AG04450 (cell line): Measurements from ENCODE around the gene PYGB. TPM values are rescaled to one million over a fixed set of nuclear protein-coding genes. Genes with fewer than 3 reads are reported as not detected.
"Not testable (repeated sequence)": the region's sequence is repeated elsewhere in the genome, so short reads cannot be mapped to it uniquely, and the experiment has no call there.

Experiments
- CTCF ChIA-PET: fragments of 300-600, 350-600 bp; formaldehyde crosslinking; extraction: SDS; loops from one replicate; lab custom pipeline; 2022; ENCODE audit warnings: antibody characterized with exemption, inconsistent platforms; lab: Charles Lee
- POLR2A ChIA-PET: fragments of 350-600 bp; formaldehyde crosslinking; extraction: SDS; loops from one replicate; lab custom pipeline; 2021; ENCODE audit warnings: antibody characterized with exemption, inconsistent platforms; lab: Yijun Ruan, JAX
- DNase-seq: peaks from one replicate; pipeline ENCODE4 v3.0.0-alpha.2; 2011; ENCODE audit warnings: low read depth, low spot score
- H3K27ac ChIP-seq: one replicate; pipeline ENCODE4 v1.5.1; 2012; ENCODE audit warnings: low read depth, low read length, control low read depth
- H3K27me3 ChIP-seq: one replicate; pipeline ENCODE4 v1.6.0; 2012; ENCODE audit warnings: low read length; ENCODE audit not compliant: control insufficient read depth, insufficient read depth
- H3K4me3 ChIP-seq: 2 replicates; pipeline ENCODE4 v1.5.1; 2011; ENCODE audit warnings: mild to moderate bottlenecking, low read depth, low read length, control low read depth
- H3K9me3 ChIP-seq: 2 replicates; pipeline ENCODE4 v1.5.1; 2012; ENCODE audit warnings: low read length; ENCODE audit not compliant: control insufficient read depth, insufficient read depth
- CTCF ChIP-seq: IDR thresholded peaks from 2 replicates; pipeline ENCODE4 v1.5.1; 2011; ENCODE audit warnings: low read depth, low read length, control low read depth, inconsistent platforms
- polyA plus RNA-seq: library from polyadenylated mRNA; depleted of rRNA; stranded (reverse); fragments of >200 nt; gene quantifications from 2 replicates; pipeline ENCODE4 v1.2.3, GENCODE V29; 2011

Gene PYGB
- polyA plus RNA-seq, 1 experiment, result 43.2 TPM

- H3K4me3 ChIP-seq, result peak overlapping the region; percentile 51
- peak overlapping the region; percentile 98 for H3K27ac ChIP-seq
- DNase-seq, result peak; percentile 82
- no peaks in the 10 kb centered on the region; the same call in 1 of the 2 replicates for H3K9me3 ChIP-seq
- CTCF ChIA-PET, result interaction anchor here (0.7 to 4.8 kb wide), 5 partner anchors 32 to 88 kb away, joined by 3 to 42 read pairs (median 3); no protein-coding TSS in a partner anchor
- peak; percentile 84 for TF ChIP-seq CTCF
- no peaks in the 10 kb centered on the region for H3K27me3 ChIP-seq
- POLR2A ChIA-PET, result interaction anchor here (0.7 to 1.6 kb wide), 7 partner anchors 9 to 97 kb away, joined by 3 to 6 read pairs (median 3); partner anchors contain the start of genes ABHD12 and GINS1
Observed at GRCh38 chr20:25310268-25310920, 62.5 kb downstream of the PYGB start.

- Histone ChIP-seq H3K27ac (peak overlapping the region; percentile 98), H3K27me3 (no peaks in the 10 kb centered on the region), H3K4me3 (peak overlapping the region; percentile 51), H3K9me3 (no peaks in the 10 kb centered on the region; the same call in 1 of the 2 replicates)
- peak; percentile 58 for DNase-seq
- no peak for TF ChIP-seq CTCF
- ChIA-PET POLR2A (interaction anchor here (1.0 to 1.5 kb wide), 2 partner anchors 61 to 63 kb away, joined by 3 read pairs; no protein-coding TSS in a partner anchor), CTCF (interaction anchor here (4.8 kb wide), 1 partner anchor 87 kb away, joined by 42 read pairs; no protein-coding TSS in a partner anchor)
Observed at GRCh38 chr20:25310921-25311728, 63.2 kb downstream of the PYGB start.

GRCh38 chr20:25312716-25313115 lies 64.8 kb downstream of the PYGB start:
- DNase-seq, H3K27ac ChIP-seq, H3K4me3 ChIP-seq, H3K9me3 ChIP-seq, CTCF ChIA-PET, H3K27me3 ChIP-seq, POLR2A ChIA-PET: not testable (repeated sequence)

GRCh38 chr20:25313593-25313992 lies 65.7 kb downstream of the PYGB start:
- Histone ChIP-seq H3K27ac (peak overlapping the region; percentile 31), H3K4me3 (no peak overlapping the region), H3K9me3 (no peaks in the 10 kb centered on the region), H3K27me3 (no peaks in the 10 kb centered on the region)
- ChIA-PET CTCF (no interaction called here), POLR2A (no interaction called here)
- no peak for DNase-seq
- TF ChIP-seq CTCF, result no peak

GRCh38 chr20:25314497-25315417 lies 66.9 kb downstream of the PYGB start:
- Histone ChIP-seq H3K9me3 (no peaks in the 10 kb centered on the region), H3K4me3 (no peak overlapping the region), H3K27me3 (no peaks in the 10 kb centered on the region), H3K27ac (no peak overlapping the region)
- no peak for DNase-seq
- ChIA-PET CTCF (interaction anchor here (1.6 to 2.0 kb wide), 2 partner anchors 19 to 84 kb away, joined by 7 to 9 read pairs; no protein-coding TSS in a partner anchor), POLR2A (no interaction called here)
- TF ChIP-seq CTCF, result no peak; the same call in 1 of the 2 replicates
